H1 (cell line): Measurements from ENCODE around the gene BRSK2. TPM values are rescaled to one million over a fixed set of nuclear protein-coding genes. Genes with fewer than 3 reads are reported as not detected.

ENCODE experiments used
- CTCF ChIA-PET: fragments of 300-600 bp; sonication (Branson Sonifier 250); formaldehyde crosslinking; loops from one replicate; lab custom pipeline; 2021; ENCODE audit not compliant: partially characterized antibody; lab: Charles Lee
- POLR2A ChIA-PET: fragments of 300-600 bp; sonication (Branson Sonifier 250); formaldehyde crosslinking; loops from one replicate; lab custom pipeline; 2021; ENCODE audit warnings: inconsistent platforms; ENCODE audit not compliant: partially characterized antibody; lab: Charles Lee
- DNase-seq, 2 experiments: peaks; one replicate each; pipeline versions ENCODE4 v3.0.0 to v3.0.0-alpha.2; 2010 to 2022; ENCODE audit warnings: low spot score in 2 of 2, low read depth in 1 of 2, mixed read lengths in 1 of 2
- FAIRE-seq: peaks from 2 replicates; lab custom pipeline; 2011; peaks lifted over from hg19 to GRCh38; lab: Jason Lieb, UNC
- H2AFZ ChIP-seq: 2 replicates; pipeline ENCODE4 v1.8.1; 2012; ENCODE audit warnings: low read length, inconsistent platforms
- H2AK5ac ChIP-seq: 2 replicates; pipeline ENCODE4 v1.6.1; 2013; ENCODE audit warnings: low read depth, low read length
- H2BK120ac ChIP-seq: replicated peaks from 2 replicates; pipeline ENCODE3; 2013; ENCODE audit warnings: low read depth, low read length, inconsistent platforms
- H2BK12ac ChIP-seq: 2 replicates; pipeline ENCODE4 v1.6.1; 2013; ENCODE audit warnings: low read depth, low read length
- H2BK15ac ChIP-seq: 2 replicates; pipeline ENCODE4 v1.6.1; 2013; ENCODE audit warnings: low read length
- H2BK20ac ChIP-seq: 2 replicates; pipeline ENCODE4 v1.6.1; 2013; ENCODE audit warnings: low read length
- H2BK5ac ChIP-seq: 2 replicates; pipeline ENCODE4 v1.6.1; 2013; ENCODE audit warnings: low read depth, low read length
- H3K14ac ChIP-seq: 2 replicates; pipeline ENCODE4 v1.6.1; 2013; ENCODE audit warnings: inconsistent platforms; ENCODE audit not compliant: insufficient read length
- H3K18ac ChIP-seq: 2 replicates; pipeline ENCODE4 v1.6.1; 2013; ENCODE audit warnings: low read length; ENCODE audit errors: extremely low read depth
- H3K23ac ChIP-seq: 2 replicates; pipeline ENCODE4 v1.6.1; 2013; ENCODE audit warnings: inconsistent platforms; ENCODE audit not compliant: insufficient read length
- H3K23me2 ChIP-seq: 2 replicates; pipeline ENCODE4 v1.6.1; 2013; ENCODE audit warnings: low read depth, low read length
- H3K27ac ChIP-seq: 2 replicates; pipeline ENCODE4 v1.6.1; 2011; ENCODE audit warnings: low read depth, low read length, inconsistent platforms
- H3K27me3 ChIP-seq, 4 experiments: replicated peaks in 1 of 4; 1 replicate in 1 of 4; 2 replicates in 3 of 4; pipeline versions ENCODE4 v1.6.1 to v1.8.1; 2011 to 2013; ENCODE audit warnings: low read length in 3 of 4, mild to moderate bottlenecking in 3 of 4, inconsistent platforms in 2 of 4, mixed read lengths in 2 of 4, moderate library complexity in 1 of 4; ENCODE audit not compliant: control insufficient read depth in 3 of 4, insufficient read depth in 3 of 4; ENCODE audit errors: extremely low read depth in 1 of 4
- H3K36me3 ChIP-seq, 4 experiments: 2 replicates each; pipeline versions ENCODE4 v1.6.1 to v1.8.1; 2011 to 2013; ENCODE audit warnings: mild to moderate bottlenecking in 4 of 4, low read length in 3 of 4, moderate library complexity in 2 of 4, control low read depth in 1 of 4, inconsistent platforms in 1 of 4; ENCODE audit not compliant: insufficient read depth in 4 of 4, control insufficient read depth in 2 of 4
- H3K4ac ChIP-seq: replicated peaks from 2 replicates; pipeline ENCODE3; 2013; ENCODE audit warnings: low read length, low read depth, mixed read lengths, inconsistent platforms; ENCODE audit not compliant: insufficient read length
- H3K4me1 ChIP-seq, 4 experiments: replicated peaks in 1 of 4; 1 replicate in 1 of 4; 2 replicates in 3 of 4; pipeline versions ENCODE4 v1.6.1 to v1.8.1; 2011 to 2013; ENCODE audit warnings: low read length in 3 of 4, inconsistent platforms in 2 of 4, mixed read lengths in 1 of 4; ENCODE audit not compliant: insufficient read depth in 4 of 4, control insufficient read depth in 3 of 4
- H3K4me2 ChIP-seq, 2 experiments: 2 replicates each; pipeline versions ENCODE4 v1.6.1 to v1.8.1; 2011 to 2013; ENCODE audit warnings: low read depth in 2 of 2, low read length in 2 of 2, control low read depth in 1 of 2, inconsistent platforms in 1 of 2, mild to moderate bottlenecking in 1 of 2; ENCODE audit not compliant: insufficient read depth in 1 of 2
- H3K4me3 ChIP-seq, 4 experiments: fragments of 200-600, 300-600 bp in 1 of 4; sonication (generic), shearing (Covaris generic), sonication (Bioruptor Twin) in 1 of 4; 2 replicates each; pipeline versions ENCODE4 v1.5.1 to v1.8.1; 2011 to 2016; ENCODE audit warnings: low read length in 4 of 4, low read depth in 3 of 4, control low read depth in 2 of 4, inconsistent platforms in 2 of 4, mild to moderate bottlenecking in 2 of 4, mixed read lengths in 1 of 4, moderate library complexity in 1 of 4; ENCODE audit not compliant: insufficient read depth in 2 of 4; ENCODE audit errors: extremely low read depth in 1 of 4
- H3K56ac ChIP-seq: replicated peaks from 2 replicates; pipeline ENCODE3; 2013; ENCODE audit warnings: low read depth, mild to moderate bottlenecking, mixed read lengths, low read length, inconsistent platforms; ENCODE audit not compliant: insufficient read length
- H3K79me1 ChIP-seq: 2 replicates; pipeline ENCODE4 v1.6.1; 2013; ENCODE audit warnings: low read depth, low read length, control low read depth
- H3K79me2 ChIP-seq, 2 experiments: 2 replicates each; pipeline versions ENCODE4 v1.6.1 to v1.8.1; 2012 to 2013; ENCODE audit warnings: low read length in 2 of 2, mild to moderate bottlenecking in 2 of 2, inconsistent platforms in 1 of 2; ENCODE audit not compliant: insufficient read depth in 2 of 2, control insufficient read depth in 1 of 2
- H3K9ac ChIP-seq, 4 experiments: replicated peaks in 1 of 4; 1 replicate in 1 of 4; 2 replicates in 3 of 4; pipeline versions ENCODE4 v1.6.1 to v1.8.1; 2011 to 2013; ENCODE audit warnings: low read depth in 3 of 4, low read length in 3 of 4, control low read depth in 2 of 4, mild to moderate bottlenecking in 2 of 4, moderate library complexity in 2 of 4, inconsistent platforms in 1 of 4; ENCODE audit errors: extremely low read depth in 1 of 4
- H3K9me3 ChIP-seq, 2 experiments: 2 replicates each; pipeline versions ENCODE4 v1.6.1 to v1.8.1; 2012 to 2013; ENCODE audit warnings: mild to moderate bottlenecking in 2 of 2, moderate library complexity in 2 of 2, control low read depth in 1 of 2, inconsistent platforms in 1 of 2, low read depth in 1 of 2, low read length in 1 of 2, mixed read lengths in 1 of 2; ENCODE audit not compliant: insufficient read depth in 2 of 2
- H4K20me1 ChIP-seq, 2 experiments: replicated peaks in 1 of 2; 2 replicates each; pipeline versions ENCODE3 to v1.8.1; 2011 to 2013; ENCODE audit warnings: inconsistent platforms in 2 of 2, low read length in 2 of 2, mild to moderate bottlenecking in 1 of 2; ENCODE audit not compliant: insufficient read depth in 2 of 2, control insufficient read depth in 1 of 2
- H4K5ac ChIP-seq: 2 replicates; pipeline ENCODE4 v1.6.1; 2013; ENCODE audit warnings: low read length, low read depth, mixed read lengths, inconsistent platforms; ENCODE audit not compliant: insufficient read length
- H4K8ac ChIP-seq: 2 replicates; pipeline ENCODE4 v1.8.0; 2013; ENCODE audit warnings: mild to moderate bottlenecking, moderate library complexity, low read length, inconsistent platforms; ENCODE audit not compliant: insufficient read depth; ENCODE audit errors: extremely low read depth
- H4K91ac ChIP-seq: replicated peaks from 2 replicates; pipeline ENCODE3; 2013; ENCODE audit warnings: low read length, mixed read lengths, inconsistent platforms; ENCODE audit not compliant: insufficient read length
- BACH1 ChIP-seq: IDR thresholded peaks from 2 replicates; pipeline ENCODE4 v1.6.1; 2012; ENCODE audit warnings: low read length, improper control_type of control experiment
- CBX5 ChIP-seq: fragments of 300-800, 300-1000 bp; sonication (generic); IDR thresholded peaks from 2 replicates; pipeline ENCODE4 v1.7.1; 2016; ENCODE audit warnings: antibody characterized with exemption, low read length, low read depth
- CHD1 ChIP-seq: IDR thresholded peaks from 2 replicates; pipeline ENCODE4 v1.6.1; 2012; ENCODE audit warnings: low read depth, low read length, improper control_type of control experiment
- EZH2 ChIP-seq: fragments of 200-600 bp; sonication (generic); IDR thresholded peaks from 2 replicates; pipeline ENCODE4 v1.7.1; 2012; ENCODE audit warnings: low read depth, mild to moderate bottlenecking, moderate library complexity, low read length, inconsistent platforms; ENCODE audit not compliant: severe bottlenecking
- FOSL1 ChIP-seq: IDR thresholded peaks from 2 replicates; pipeline ENCODE4 v1.6.1; 2011; ENCODE audit warnings: mild to moderate bottlenecking, low read depth, low read length, moderate library complexity; ENCODE audit not compliant: insufficient read depth
- KDM4A ChIP-seq: IDR thresholded peaks from one replicate; pipeline ENCODE4 v1.7.1; 2012; ENCODE audit warnings: low read depth, mild to moderate bottlenecking, moderate library complexity, low read length, inconsistent platforms; ENCODE audit not compliant: severe bottlenecking
- POLR2A ChIP-seq, 2 experiments: IDR thresholded peaks; 1 replicate in 1 of 2; 2 replicates in 1 of 2; pipeline ENCODE4 v1.6.1; 2011; ENCODE audit warnings: low read depth in 2 of 2, low read length in 2 of 2, mild to moderate bottlenecking in 2 of 2; ENCODE audit errors: control extremely low read depth in 1 of 2
- RAD21 ChIP-seq, 2 experiments: IDR thresholded peaks in 1 of 2; conservative IDR thresholded peaks in 1 of 2; 2 replicates each; pipeline ENCODE4 v1.6.1; 2011; ENCODE audit warnings: low read depth in 2 of 2, low read length in 2 of 2, improper control_type of control experiment in 1 of 2, inconsistent platforms in 1 of 2, mild to moderate bottlenecking in 1 of 2, moderate library complexity in 1 of 2
- RXRA ChIP-seq: IDR thresholded peaks from 2 replicates; pipeline ENCODE4 v1.6.1; 2011; ENCODE audit warnings: low read depth, mild to moderate bottlenecking, low read length, moderate library complexity; ENCODE audit not compliant: insufficient read depth
- SIN3A ChIP-seq, 2 experiments: IDR thresholded peaks in 1 of 2; conservative IDR thresholded peaks in 1 of 2; 2 replicates each; pipeline ENCODE4 v1.6.1; 2011 to 2012; ENCODE audit warnings: low read length in 2 of 2, improper control_type of control experiment in 1 of 2, low read depth in 1 of 2, mild to moderate bottlenecking in 1 of 2
- SUZ12 ChIP-seq: fragments of 200-600 bp; sonication (generic); IDR thresholded peaks from 2 replicates; pipeline ENCODE4 v1.6.1; 2012; ENCODE audit warnings: mild to moderate bottlenecking, inconsistent platforms, low read length, moderate library complexity, mixed read lengths
- WGBS, 2 experiments: shearing (Covaris generic) in 1 of 2; methylation state at CpG; one replicate each; pipeline versions ENCODE4 v1.1.6 to v1.1.7; 2013 to 2015; ENCODE audit warnings: low lambda C conversion rate in 2 of 2, mixed read lengths in 2 of 2, inconsistent platforms in 1 of 2, low coverage in 1 of 2, missing lambda C conversion rate in 1 of 2; ENCODE audit not compliant: insufficient replicate concordance in 2 of 2, insufficient coverage in 1 of 2, insufficient read length in 1 of 2; ENCODE audit errors: extremely low coverage in 1 of 2, missing lambda C conversion rate in 1 of 2; 5-methylcytosine and 5-hydroxymethylcytosine counted together
- polyA plus RNA-seq, 7 experiments: library from polyadenylated mRNA; depleted of rRNA in 3 of 7; stranded (reverse) in 5 of 7; unstranded in 2 of 7; fragments of >200 nt in 5 of 7; fragments of 200-250 nt in 2 of 7; gene quantifications; 1 replicate in 5 of 7; 2 replicates in 1 of 7; 4 replicates in 1 of 7; pipeline versions ENCODE4 v1.2.1 to v1.2.3, GENCODE V29; 2011 to 2013; ENCODE audit warnings: missing spikeins in 2 of 7, mixed read lengths in 2 of 7
- total RNA-seq: library from RNA; stranded (reverse); fragmentation: NEBNext Ultra II Directional; extraction: Animal tissue kit (Norgen Biotek cat#: 25700); gene quantifications from 2 replicates; pipeline ENCODE4 v1.2.1, GENCODE V29; 2021
- TF ChIP-seq, protein P1 (sequence below): IDR thresholded peaks from 2 replicates; pipeline ENCODE4 v1.6.1; 2012; ENCODE audit warnings: low read length, inconsistent platforms

The BRSK2 gene
- total and polyA plus RNA-seq, 2 of the 8 experiments (the other 6 are each of a cell fraction or from before 2014, with no cell fraction given), result 17.3 to 27.1 TPM

DNA sequence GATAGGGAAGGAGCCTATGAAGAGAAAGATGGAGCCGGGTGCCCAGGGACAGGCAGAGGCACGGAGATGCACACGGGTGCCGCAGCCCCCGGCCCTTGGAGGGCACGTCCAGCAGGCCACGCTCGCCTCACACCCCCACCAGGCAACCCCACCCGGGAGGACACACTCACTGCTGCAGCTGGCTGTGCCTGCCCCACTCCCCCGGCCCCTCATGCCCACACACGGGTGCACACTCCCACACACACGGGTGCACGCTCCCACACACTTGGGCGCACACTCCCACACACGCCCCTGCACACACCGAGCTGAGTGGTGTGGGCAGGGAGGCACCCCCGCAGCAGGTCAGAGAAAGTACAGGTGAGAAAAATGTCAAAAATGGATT is 95.8 kb downstream of the BRSK2 start:
- Histone ChIP-seq H2AFZ (no peak overlapping the region), H3K4me1 (peaks cover 0 to 5% (median under 1%) of the 10 kb centered on the region in 4 experiments; a peak in 2 of 7 replicates), H3K9ac (no peak overlapping the region), H3K27ac (no peak overlapping the region), H3K23ac (no peak overlapping the region), H3K56ac (no peak overlapping the region), H2BK5ac (no peak overlapping the region), H3K36me3 (no peaks in the 10 kb centered on the region), H3K14ac (no peak overlapping the region), H4K91ac (no peak overlapping the region), H2BK12ac (no peak overlapping the region), H3K18ac (no peak overlapping the region), H2AK5ac (no peak overlapping the region), H3K4ac (no peak overlapping the region), H3K4me3 (no peak overlapping the region), H2BK120ac (no peak overlapping the region), H4K20me1 (peaks cover 0 to 22% of the 10 kb centered on the region in 2 experiments), H3K4me2 (no peak overlapping the region), H3K27me3 (no peaks in the 10 kb centered on the region), H4K8ac (no peak overlapping the region), H4K5ac (no peak overlapping the region), H3K23me2 (no peaks in the 10 kb centered on the region), H2BK20ac (no peak overlapping the region), H2BK15ac (no peak overlapping the region), H3K9me3 (no peaks in the 10 kb centered on the region), H3K79me1 (peaks cover 6% of the 10 kb centered on the region), H3K79me2 (no peaks in the 10 kb centered on the region; a peak in 1 of 4 replicates)
- ChIA-PET CTCF (interaction anchor here (1.1 to 1.5 kb wide), 3 partner anchors 15 to 29 kb away, joined by 3 to 4 read pairs (median 3); no protein-coding TSS in a partner anchor), POLR2A (no interaction called here)
- FAIRE-seq, result no peak
- no peak for DNase-seq
- 91% methylated on average over 17 of the region's 17 CpGs; no CpG with 5 or more reads in 1 of the 2 experiments for WGBS, 2 experiments
- TF ChIP-seq SIN3A (conservative IDR thresholded peaks at IDR 0.05 in 1 of 2, IDR thresholded peaks at IDR 0.05 in 1 of 2; ENCODE audit: low read depth in 1 of 2, low read length in 2 of 2) (no peak), POLR2A (IDR thresholded peaks at IDR 0.05; ENCODE audit: control extremely low read depth in 1 of 2, low read depth in 2 of 2, low read length in 2 of 2) (no peak), FOSL1 (no peak), CBX5 (no peak), KDM4A (no peak), RXRA (no peak), SUZ12 (no peak), CHD1 (no peak), RAD21 (IDR thresholded peaks at IDR 0.05 in 1 of 2, conservative IDR thresholded peaks at IDR 0.05 in 1 of 2; ENCODE audit: low read depth in 2 of 2, low read length in 2 of 2) (no peak), EZH2 (no peak), BACH1 (no peak)
- TF ChIP-seq, protein P1, sequence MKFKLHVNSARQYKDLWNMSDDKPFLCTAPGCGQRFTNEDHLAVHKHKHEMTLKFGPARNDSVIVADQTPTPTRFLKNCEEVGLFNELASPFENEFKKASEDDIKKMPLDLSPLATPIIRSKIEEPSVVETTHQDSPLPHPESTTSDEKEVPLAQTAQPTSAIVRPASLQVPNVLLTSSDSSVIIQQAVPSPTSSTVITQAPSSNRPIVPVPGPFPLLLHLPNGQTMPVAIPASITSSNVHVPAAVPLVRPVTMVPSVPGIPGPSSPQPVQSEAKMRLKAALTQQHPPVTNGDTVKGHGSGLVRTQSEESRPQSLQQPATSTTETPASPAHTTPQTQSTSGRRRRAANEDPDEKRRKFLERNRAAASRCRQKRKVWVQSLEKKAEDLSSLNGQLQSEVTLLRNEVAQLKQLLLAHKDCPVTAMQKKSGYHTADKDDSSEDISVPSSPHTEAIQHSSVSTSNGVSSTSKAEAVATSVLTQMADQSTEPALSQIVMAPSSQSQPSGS, result no peak
